GM19455 (cell line): Measurements from ENCODE around the gene PTCH2.
"Not testable (repeated sequence)": the region's sequence is repeated elsewhere in the genome, so short reads cannot be mapped to it uniquely, and the experiment has no call there.

Experiments used
- ATAC-seq: cut with Tn5 transposase; IDR thresholded peaks from one replicate; pipeline ENCODE4 v1.9.1; 2021; ENCODE audit not compliant: unreplicated experiment

Gene PTCH2

DNA sequence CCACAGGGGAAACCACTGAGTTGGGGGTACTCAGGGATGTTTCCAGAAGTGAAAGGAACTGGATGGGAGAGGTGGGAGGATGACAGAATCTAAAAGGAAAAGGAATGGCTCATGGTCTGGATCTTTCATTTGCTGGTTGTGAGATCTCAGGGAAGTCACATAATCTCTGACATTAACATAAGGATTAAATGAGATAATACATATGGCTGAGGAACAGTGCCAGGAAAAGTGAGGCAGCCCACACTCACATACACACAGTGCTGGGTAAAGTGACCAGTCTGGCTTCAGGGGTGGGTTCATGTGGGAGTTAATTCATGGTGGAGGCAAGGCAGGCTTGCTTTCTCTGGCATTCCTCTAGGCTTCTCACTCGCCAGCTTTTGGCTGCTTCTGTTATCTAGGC lies 3.9 kb upstream of the PTCH2 start:
- ATAC-seq: no peak

- no peak for ATAC-seq
Measured at GRCh38 chr1:44842486-44842861, 579 bp downstream of the PTCH2 start.

DNA sequence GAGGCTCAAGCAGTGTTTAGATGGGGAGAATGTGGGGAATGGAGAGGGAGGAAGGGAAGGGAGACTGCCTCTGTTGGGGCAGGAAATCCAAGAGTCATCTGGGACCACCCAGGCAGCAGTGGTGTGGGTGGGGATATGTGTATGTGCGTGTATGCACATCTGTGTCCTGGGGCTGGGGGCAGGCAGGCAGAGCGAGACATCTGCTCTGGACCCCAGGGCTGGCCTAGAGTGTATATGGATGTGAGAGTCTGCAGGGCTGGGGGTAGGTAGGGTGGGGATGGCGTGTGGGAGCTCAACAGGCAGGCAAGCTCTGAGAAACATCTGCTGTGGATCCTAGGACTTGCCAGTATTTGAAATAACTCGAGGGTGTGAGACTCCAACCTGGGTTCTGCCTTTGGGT lies 3.5 kb downstream of the PTCH2 start:
- ATAC-seq: no peak

DNA sequence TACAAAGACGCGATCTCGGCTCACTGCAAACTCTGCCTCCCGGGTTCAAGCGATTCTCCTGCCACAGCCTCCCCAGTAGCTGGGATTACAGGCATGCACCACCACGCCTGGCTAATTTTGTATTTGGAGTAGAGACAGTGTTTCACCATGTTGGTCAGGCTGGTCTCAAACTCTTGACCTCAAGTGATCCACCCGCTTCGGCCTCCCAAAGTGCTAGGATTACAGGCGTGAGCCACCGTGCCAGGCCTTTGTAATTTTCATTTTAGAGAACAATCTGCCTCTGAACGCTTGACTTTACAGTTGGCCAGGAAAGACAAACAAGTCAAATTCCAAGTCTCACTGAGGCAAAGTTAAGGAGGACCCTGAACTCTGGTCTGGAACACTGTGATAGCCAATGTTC lies 4.8 kb downstream of the PTCH2 start:
- not testable (repeated sequence) for ATAC-seq

DNA sequence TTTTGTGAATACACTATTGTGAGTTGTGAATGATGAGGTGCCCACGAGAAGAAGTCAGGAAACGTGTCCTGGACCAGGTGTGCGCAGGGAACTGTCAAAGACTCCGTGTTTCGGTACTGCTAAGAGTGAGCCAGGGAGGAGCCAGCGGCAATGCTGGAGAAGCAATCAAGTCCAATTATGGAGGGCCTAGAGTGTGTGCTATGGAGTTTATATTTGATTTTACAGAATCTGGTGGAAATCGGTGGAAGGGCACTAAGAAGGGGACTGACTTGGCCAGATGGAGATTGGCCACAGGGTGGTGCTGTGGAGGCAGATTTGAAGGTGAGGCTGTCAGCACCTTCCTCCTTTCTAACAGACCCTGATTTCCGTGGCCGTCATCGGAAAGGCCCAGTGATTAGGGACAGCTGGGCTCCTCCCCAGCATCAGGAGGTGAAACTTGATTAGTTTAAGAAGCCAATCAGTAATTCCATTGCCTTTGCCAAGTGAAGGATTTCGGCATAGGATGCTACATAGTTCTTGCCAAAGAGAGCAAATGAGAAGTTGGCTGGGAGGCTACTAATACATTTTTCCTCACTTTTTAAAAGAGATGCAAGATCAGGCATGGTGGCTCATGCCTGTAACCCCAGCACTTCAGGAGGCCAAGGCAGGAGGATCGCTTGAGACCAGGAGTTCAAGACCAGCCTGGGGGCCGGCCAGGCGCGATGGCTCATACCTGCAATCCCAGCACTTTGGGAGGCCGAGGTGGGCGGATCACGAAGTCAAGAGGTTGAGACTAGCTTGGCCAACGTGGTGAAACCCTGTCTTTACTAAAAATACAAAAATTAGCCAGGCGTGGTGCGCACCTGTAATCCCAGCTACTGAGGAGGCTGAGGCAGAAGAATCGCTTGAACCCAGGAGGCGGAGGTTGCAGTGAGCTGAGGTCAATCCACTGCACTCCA lies 7.0 kb downstream of the PTCH2 start:
- ATAC-seq: no peak

DNA sequence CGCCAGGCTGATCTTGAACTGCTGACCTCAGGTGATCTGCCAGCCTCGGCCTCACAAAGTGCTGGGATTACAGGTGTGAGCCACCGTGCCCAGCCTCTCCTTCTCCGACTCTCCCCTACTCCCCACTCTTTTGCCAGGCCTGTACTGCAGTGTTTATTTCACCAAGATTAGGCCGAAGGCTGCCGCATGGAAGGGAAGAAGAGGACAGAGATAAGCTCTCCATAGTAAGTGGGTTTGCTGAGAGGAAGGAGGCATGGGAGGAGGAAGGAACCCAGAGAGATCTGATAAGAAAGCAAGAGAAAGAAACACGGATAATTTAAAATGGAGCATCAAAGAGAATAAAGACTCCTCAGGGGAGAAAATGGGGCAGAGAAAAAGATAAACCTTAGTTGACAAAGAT lies 8.7 kb downstream of the PTCH2 start:
- ATAC-seq: no peak

GRCh38 chr1:44832056-44832705 lies 10.9 kb downstream of the PTCH2 start:
- no peak for ATAC-seq

DNA sequence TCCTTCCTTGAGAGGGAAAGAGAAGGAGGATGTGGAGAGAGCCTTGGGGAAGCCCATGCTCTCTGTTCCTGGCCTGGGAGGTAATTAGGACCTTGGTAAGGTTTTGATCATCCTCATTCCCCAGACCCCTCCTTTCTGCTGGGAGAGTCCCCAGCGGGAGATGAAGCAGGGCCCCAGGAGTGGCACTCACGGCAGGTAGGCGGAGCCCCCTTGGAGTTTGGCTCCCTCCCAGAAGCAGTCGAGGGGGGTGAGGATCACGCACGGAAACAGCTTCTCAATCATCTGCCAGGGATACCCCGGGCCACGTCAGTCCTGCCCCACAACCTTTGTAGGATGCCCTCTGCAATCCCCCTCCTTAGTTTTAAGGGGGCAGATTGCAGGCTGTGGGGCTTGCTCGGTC lies 11.5 kb downstream of the PTCH2 start:
- ATAC-seq: no peak

- ATAC-seq: no peak
Measured at GRCh38 chr1:44830900-44831304, 12.2 kb downstream of the PTCH2 start.

DNA sequence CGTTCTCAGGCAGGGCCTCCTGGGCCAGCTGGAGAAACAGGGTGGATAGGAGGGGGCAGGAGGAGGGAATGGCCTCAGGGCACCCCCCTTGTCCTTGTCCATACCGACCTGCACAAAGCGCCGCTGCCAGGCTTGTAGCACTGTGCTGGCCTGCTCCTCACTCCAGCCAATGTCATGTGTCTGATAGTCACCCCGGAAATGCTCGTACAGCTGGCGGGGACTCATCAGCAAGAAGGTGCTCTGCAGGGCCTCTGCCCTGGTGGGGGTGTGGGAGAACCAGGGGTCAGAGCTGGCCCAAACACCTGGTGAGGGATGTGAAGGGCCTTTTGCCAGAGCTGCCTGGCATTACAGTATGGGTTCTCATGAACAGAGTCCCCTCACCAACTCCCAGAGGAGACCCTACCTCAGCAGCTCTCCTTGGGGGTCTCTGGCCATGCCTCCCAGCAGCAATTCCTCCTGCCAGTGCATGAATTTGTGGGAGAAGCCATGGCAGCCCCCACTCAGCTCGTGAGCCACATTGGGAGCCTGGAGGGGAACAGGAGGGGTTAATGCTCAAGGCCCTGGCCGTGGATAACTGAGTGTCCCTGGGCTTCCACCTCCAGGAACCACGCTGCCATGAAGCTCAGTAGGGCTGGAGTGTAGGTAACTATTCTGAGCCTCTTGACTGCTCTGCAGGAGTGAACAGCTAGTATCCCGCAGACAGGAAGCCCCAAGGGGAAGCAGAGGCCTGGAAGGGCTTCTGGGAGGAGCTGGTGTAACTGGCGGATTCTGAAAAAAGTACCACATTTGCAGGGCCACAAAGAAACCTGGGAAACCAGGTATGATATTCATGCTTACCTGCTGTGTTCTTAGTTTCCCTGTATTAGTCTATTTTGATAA lies 13.3 kb downstream of the PTCH2 start:
- ATAC-seq: no peak

- no peak for ATAC-seq
Measured at GRCh38 chr1:44828841-44829440, 14.1 kb downstream of the PTCH2 start.

DNA sequence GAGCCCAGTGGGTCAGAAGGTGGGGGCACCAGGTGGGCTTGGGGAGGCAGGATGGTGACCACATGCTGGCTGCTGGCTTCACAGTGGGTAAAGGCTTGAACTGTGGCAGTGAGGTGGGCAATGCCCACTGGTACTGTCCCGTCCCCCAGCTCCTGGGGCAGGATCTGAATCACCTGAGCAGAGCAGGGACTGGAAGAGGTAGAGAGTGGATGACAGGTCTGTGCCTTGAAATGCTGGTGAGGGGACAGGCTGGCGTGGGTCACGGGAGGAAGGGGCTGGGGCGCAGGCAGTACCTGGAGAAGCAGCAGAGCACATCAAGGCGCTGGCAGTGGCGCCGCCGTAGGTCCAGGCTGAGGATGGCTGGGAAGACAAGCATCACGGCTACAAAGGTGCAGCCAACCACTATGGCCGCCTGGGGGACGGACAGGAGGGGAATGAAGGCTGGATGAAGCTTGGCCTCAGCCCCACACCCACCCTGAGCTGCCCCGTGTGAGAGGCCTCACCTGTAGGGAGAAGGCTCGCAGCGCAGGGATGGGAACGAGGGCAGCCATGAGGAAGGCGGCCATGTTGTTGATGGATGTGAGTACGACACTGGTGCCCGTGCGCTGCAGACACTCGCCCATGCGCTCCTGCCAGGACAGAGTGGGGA lies 14.9 kb downstream of the PTCH2 start:
- no peak for ATAC-seq

GRCh38 chr1:44827197-44828002 lies 15.7 kb downstream of the PTCH2 start:
- no peak for ATAC-seq

GRCh38 chr1:44826375-44827196 lies 16.5 kb downstream of the PTCH2 start:
- no peak for ATAC-seq

- not testable (repeated sequence) for ATAC-seq
Measured at GRCh38 chr1:44824392-44824791, 18.7 kb downstream of the PTCH2 start.

GRCh38 chr1:44822981-44823451 lies 20.0 kb downstream of the PTCH2 start:
- no peak for ATAC-seq

DNA sequence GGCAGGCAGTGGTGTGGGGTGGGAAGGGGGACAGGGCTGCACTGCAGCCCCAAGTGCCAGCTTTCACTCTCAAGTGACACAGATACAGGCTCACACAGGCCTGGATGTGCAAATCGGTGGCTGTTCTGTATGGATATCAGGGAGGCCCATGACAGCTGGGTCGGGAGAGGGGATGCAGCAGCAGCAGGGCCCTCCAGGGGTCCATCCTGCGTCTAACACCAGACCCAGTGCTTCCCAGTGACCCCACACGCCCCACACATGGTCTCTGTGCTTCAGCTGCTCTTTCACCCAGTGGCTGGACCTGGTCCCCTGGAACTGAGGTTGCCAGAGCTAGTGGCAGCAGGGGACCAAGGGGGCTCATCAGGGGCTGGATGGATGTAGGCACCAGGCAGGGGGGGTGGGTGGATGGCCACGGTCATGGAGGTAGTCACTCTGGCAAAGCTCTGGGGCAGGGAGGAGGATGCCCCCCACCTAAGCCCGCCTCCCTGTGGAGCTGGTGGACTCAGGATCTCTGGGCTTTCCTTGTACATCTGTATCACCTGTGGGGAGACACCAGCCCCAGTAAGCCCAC lies 20.8 kb downstream of the PTCH2 start:
- ATAC-seq: no peak

DNA sequence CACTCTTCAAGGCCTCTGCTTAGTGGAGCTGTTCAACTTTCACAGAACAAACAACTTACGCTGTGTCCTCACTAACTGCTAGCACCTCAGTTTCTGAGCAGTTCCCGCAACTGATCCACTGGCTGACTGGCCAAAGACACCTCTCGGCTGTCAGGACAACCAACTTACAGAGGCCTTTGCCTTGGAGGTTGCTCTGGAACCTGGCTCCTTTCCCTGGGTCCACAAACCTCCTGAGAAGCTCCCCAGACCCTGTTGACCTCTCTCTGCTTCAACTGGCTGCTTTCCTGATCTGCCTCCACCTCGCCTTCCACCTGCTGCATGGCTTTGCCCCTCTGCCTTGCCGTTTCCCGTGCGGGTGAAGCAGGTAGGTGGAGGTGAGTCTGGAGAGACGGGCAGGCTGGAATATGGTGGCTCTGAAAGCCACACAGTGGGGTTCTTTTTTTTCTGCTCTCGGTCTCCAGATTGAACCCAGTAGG lies 21.8 kb downstream of the PTCH2 start:
- ATAC-seq: no peak
